ENCODE results near the gene FREM3. TPM values are rescaled to one million over a fixed set of nuclear protein-coding genes. Genes with fewer than 3 reads are reported as not detected.

Gene FREM3
- total RNA-seq, 1 experiment from 2014 or later: 0.15 TPM

DNA sequence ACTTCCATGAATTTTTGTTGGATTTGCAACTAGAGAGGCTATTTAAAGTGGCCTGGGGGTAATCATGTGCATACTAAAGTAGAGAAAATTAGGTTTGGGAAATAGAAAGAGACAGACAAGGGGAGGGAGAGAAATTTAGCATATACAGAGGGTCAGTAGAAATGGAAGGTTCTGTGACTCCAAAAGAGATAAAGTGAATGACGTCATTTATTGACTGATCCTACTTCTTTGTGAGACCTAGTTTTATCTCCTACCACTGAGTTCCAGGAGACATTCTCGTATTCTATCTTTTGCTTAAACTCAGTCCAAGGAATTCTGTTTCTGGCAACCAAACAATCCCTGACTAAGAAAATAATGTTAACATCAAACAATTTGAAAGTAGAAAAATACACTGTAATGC is 42.4 kb upstream of the FREM3 start:
- ATAC-seq (no peak), DNase-seq (ENCODE audit: low spot score) (no peak)
- Mint-ChIP-seq H3K4me3 (no peak overlapping the region), H3K36me3 (no peaks in the 10 kb centered on the region), H3K9me3 (no peaks in the 10 kb centered on the region), H3K27ac (no peak overlapping the region), H3K4me1 (peaks cover 3% of the 10 kb centered on the region; the same call in 1 of the 2 replicates), H3K27me3 (ENCODE audit: low read depth) (no peaks in the 10 kb centered on the region)
- POLR2A ChIA-PET: no interaction called here
- CTCF ChIA-PET: no interaction called here
- TF ChIP-seq, protein P1, sequence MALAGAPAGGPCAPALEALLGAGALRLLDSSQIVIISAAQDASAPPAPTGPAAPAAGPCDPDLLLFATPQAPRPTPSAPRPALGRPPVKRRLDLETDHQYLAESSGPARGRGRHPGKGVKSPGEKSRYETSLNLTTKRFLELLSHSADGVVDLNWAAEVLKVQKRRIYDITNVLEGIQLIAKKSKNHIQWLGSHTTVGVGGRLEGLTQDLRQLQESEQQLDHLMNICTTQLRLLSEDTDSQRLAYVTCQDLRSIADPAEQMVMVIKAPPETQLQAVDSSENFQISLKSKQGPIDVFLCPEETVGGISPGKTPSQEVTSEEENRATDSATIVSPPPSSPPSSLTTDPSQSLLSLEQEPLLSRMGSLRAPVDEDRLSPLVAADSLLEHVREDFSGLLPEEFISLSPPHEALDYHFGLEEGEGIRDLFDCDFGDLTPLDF (CRISPR knock-in tag; IDR thresholded peaks at IDR 0.05): no peak
- no peak for TF ChIP-seq CREM (CRISPR knock-in tag; IDR thresholded peaks at IDR 0.05)
- no peak for TF ChIP-seq OVOL2 (CRISPR knock-in tag; IDR thresholded peaks at IDR 0.05; ENCODE audit: borderline replicate concordance)
- TF ChIP-seq RELA (CRISPR knock-in tag; IDR thresholded peaks at IDR 0.05; ENCODE audit: borderline replicate concordance): no peak
- no peak for TF ChIP-seq JUN (CRISPR knock-in tag; IDR thresholded peaks at IDR 0.05)
- TF ChIP-seq SP1 (CRISPR knock-in tag; conservative IDR thresholded peaks at IDR 0.05): no peak
- TF ChIP-seq, protein P2, sequence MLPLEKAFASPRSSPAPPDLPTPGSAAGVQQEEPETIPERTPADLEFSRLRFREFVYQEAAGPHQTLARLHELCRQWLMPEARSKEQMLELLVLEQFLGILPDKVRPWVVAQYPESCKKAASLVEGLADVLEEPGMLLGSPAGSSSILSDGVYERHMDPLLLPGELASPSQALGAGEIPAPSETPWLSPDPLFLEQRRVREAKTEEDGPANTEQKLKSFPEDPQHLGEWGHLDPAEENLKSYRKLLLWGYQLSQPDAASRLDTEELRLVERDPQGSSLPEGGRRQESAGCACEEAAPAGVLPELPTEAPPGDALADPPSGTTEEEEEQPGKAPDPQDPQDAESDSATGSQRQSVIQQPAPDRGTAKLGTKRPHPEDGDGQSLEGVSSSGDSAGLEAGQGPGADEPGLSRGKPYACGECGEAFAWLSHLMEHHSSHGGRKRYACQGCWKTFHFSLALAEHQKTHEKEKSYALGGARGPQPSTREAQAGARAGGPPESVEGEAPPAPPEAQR (CRISPR knock-in tag; IDR thresholded peaks at IDR 0.05): no peak
- TF ChIP-seq, protein P3, sequence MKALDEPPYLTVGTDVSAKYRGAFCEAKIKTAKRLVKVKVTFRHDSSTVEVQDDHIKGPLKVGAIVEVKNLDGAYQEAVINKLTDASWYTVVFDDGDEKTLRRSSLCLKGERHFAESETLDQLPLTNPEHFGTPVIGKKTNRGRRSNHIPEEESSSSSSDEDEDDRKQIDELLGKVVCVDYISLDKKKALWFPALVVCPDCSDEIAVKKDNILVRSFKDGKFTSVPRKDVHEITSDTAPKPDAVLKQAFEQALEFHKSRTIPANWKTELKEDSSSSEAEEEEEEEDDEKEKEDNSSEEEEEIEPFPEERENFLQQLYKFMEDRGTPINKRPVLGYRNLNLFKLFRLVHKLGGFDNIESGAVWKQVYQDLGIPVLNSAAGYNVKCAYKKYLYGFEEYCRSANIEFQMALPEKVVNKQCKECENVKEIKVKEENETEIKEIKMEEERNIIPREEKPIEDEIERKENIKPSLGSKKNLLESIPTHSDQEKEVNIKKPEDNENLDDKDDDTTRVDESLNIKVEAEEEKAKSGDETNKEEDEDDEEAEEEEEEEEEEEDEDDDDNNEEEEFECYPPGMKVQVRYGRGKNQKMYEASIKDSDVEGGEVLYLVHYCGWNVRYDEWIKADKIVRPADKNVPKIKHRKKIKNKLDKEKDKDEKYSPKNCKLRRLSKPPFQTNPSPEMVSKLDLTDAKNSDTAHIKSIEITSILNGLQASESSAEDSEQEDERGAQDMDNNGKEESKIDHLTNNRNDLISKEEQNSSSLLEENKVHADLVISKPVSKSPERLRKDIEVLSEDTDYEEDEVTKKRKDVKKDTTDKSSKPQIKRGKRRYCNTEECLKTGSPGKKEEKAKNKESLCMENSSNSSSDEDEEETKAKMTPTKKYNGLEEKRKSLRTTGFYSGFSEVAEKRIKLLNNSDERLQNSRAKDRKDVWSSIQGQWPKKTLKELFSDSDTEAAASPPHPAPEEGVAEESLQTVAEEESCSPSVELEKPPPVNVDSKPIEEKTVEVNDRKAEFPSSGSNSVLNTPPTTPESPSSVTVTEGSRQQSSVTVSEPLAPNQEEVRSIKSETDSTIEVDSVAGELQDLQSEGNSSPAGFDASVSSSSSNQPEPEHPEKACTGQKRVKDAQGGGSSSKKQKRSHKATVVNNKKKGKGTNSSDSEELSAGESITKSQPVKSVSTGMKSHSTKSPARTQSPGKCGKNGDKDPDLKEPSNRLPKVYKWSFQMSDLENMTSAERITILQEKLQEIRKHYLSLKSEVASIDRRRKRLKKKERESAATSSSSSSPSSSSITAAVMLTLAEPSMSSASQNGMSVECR (CRISPR knock-in tag; IDR thresholded peaks at IDR 0.05; ENCODE audit: borderline replicate concordance): no peak
- TF ChIP-seq, protein P4, sequence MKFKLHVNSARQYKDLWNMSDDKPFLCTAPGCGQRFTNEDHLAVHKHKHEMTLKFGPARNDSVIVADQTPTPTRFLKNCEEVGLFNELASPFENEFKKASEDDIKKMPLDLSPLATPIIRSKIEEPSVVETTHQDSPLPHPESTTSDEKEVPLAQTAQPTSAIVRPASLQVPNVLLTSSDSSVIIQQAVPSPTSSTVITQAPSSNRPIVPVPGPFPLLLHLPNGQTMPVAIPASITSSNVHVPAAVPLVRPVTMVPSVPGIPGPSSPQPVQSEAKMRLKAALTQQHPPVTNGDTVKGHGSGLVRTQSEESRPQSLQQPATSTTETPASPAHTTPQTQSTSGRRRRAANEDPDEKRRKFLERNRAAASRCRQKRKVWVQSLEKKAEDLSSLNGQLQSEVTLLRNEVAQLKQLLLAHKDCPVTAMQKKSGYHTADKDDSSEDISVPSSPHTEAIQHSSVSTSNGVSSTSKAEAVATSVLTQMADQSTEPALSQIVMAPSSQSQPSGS (CRISPR knock-in tag; IDR thresholded peaks at IDR 0.05; ENCODE audit: borderline replicate concordance, low read depth): no peak
- TF ChIP-seq, protein P5, sequence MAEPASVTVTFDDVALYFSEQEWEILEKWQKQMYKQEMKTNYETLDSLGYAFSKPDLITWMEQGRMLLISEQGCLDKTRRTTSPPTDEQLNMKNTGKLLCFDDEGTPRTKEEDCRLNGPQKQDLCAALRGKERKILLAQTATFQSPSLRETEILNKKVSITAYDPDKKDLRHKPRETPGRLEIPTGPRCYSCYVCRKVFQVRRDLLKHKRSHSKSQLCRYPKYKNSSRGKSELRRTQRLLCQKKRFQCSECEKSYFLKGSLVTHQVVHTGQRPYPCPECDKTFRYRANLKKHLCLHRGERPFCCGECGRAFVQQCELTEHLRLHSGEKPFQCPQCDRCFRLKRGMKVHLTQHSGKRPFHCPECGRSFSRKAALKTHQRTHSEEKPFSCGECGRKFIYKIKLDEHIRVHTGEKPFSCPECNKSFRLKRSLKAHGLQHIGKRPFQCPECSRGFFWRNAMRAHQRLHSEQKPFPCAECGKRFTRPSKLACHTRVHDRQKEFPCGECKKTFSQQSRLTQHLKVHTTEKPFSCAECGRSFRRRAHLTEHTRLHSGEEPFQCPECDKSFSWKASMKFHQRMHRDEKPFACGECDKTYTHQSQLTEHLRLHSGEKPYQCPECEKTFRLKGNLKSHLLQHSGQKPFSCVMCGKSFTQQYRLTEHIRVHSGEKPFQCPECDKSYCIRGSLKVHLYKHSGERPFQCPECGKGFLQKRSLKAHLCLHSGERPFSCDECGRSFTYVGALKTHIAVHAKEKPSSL (CRISPR knock-in tag; conservative IDR thresholded peaks at IDR 0.05): no peak
- no peak for TF ChIP-seq TCF7 (CRISPR knock-in tag; IDR thresholded peaks at IDR 0.05; ENCODE audit: low read depth)
- TF ChIP-seq, protein P6, sequence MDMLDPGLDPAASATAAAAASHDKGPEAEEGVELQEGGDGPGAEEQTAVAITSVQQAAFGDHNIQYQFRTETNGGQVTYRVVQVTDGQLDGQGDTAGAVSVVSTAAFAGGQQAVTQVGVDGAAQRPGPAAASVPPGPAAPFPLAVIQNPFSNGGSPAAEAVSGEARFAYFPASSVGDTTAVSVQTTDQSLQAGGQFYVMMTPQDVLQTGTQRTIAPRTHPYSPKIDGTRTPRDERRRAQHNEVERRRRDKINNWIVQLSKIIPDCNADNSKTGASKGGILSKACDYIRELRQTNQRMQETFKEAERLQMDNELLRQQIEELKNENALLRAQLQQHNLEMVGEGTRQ (CRISPR knock-in tag; IDR thresholded peaks at IDR 0.05): no peak
- TF ChIP-seq, protein P7, sequence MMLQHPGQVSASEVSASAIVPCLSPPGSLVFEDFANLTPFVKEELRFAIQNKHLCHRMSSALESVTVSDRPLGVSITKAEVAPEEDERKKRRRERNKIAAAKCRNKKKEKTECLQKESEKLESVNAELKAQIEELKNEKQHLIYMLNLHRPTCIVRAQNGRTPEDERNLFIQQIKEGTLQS (CRISPR knock-in tag; conservative IDR thresholded peaks at IDR 0.05): no peak
- no peak for TF ChIP-seq ZNF671 (CRISPR knock-in tag; IDR thresholded peaks at IDR 0.05)
- no peak for TF ChIP-seq FOXK1 (CRISPR knock-in tag; IDR thresholded peaks at IDR 0.05)
- TF ChIP-seq, protein P8, sequence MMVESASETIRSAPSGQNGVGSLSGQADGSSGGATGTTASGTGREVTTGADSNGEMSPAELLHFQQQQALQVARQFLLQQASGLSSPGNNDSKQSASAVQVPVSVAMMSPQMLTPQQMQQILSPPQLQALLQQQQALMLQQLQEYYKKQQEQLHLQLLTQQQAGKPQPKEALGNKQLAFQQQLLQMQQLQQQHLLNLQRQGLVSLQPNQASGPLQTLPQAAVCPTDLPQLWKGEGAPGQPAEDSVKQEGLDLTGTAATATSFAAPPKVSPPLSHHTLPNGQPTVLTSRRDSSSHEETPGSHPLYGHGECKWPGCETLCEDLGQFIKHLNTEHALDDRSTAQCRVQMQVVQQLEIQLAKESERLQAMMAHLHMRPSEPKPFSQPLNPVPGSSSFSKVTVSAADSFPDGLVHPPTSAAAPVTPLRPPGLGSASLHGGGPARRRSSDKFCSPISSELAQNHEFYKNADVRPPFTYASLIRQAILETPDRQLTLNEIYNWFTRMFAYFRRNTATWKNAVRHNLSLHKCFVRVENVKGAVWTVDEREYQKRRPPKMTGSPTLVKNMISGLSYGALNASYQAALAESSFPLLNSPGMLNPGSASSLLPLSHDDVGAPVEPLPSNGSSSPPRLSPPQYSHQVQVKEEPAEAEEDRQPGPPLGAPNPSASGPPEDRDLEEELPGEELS (CRISPR knock-in tag; IDR thresholded peaks at IDR 0.05): no peak
- TF ChIP-seq FOXP1 (CRISPR knock-in tag; IDR thresholded peaks at IDR 0.05; ENCODE audit: borderline replicate concordance): no peak
- TF ChIP-seq, protein P9, sequence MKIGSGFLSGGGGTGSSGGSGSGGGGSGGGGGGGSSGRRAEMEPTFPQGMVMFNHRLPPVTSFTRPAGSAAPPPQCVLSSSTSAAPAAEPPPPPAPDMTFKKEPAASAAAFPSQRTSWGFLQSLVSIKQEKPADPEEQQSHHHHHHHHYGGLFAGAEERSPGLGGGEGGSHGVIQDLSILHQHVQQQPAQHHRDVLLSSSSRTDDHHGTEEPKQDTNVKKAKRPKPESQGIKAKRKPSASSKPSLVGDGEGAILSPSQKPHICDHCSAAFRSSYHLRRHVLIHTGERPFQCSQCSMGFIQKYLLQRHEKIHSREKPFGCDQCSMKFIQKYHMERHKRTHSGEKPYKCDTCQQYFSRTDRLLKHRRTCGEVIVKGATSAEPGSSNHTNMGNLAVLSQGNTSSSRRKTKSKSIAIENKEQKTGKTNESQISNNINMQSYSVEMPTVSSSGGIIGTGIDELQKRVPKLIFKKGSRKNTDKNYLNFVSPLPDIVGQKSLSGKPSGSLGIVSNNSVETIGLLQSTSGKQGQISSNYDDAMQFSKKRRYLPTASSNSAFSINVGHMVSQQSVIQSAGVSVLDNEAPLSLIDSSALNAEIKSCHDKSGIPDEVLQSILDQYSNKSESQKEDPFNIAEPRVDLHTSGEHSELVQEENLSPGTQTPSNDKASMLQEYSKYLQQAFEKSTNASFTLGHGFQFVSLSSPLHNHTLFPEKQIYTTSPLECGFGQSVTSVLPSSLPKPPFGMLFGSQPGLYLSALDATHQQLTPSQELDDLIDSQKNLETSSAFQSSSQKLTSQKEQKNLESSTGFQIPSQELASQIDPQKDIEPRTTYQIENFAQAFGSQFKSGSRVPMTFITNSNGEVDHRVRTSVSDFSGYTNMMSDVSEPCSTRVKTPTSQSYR (CRISPR knock-in tag; IDR thresholded peaks at IDR 0.05): no peak
